HepG2 (cell line): ENCODE measurements around the gene SMOC1. TPM values are rescaled to one million over a fixed set of nuclear protein-coding genes. Genes with fewer than 3 reads are reported as not detected.

Source experiments
- ATF7 ChIP-seq, 2 experiments: fragments of 450-650 bp in 1 of 2; sonication (generic) in 1 of 2; formaldehyde crosslinking in 1 of 2; IDR thresholded peaks; 2 replicates each; pipeline versions ENCODE4 v1.4.0 to v1.6.1; 2016 to 2020; ENCODE audit warnings: antibody characterized with exemption in 1 of 2, mild to moderate bottlenecking in 1 of 2, missing genetic modification reagents in 1 of 2
- BRCA1 ChIP-seq: sonication (generic); formaldehyde crosslinking; IDR thresholded peaks from 2 replicates; pipeline ENCODE4 v1.4.0; 2020; ENCODE audit warnings: missing genetic modification reagents
- FOSL2 ChIP-seq: sonication (generic); formaldehyde crosslinking; IDR thresholded peaks from 2 replicates; pipeline ENCODE4 v1.4.0; 2020; ENCODE audit warnings: missing genetic modification reagents
- HMGXB3 ChIP-seq: sonication (generic); formaldehyde crosslinking; IDR thresholded peaks from 2 replicates; pipeline ENCODE4 v1.4.0; 2020; ENCODE audit warnings: missing genetic modification reagents, borderline replicate concordance
- KDM4B ChIP-seq: sonication (generic); formaldehyde crosslinking; IDR thresholded peaks from 2 replicates; pipeline ENCODE4 v1.4.0; 2020; ENCODE audit warnings: missing genetic modification reagents
- KLF16 ChIP-seq, 2 experiments: sonication (generic) in 1 of 2; formaldehyde crosslinking in 1 of 2; IDR thresholded peaks; 2 replicates each; pipeline versions ENCODE4 v1.6.1 to v1.8.0; 2016 to 2023; ENCODE audit warnings: missing genetic modification reagents in 2 of 2, missing compliant biosample characterization in 1 of 2
- NFAT5 ChIP-seq: sonication (generic); formaldehyde crosslinking; IDR thresholded peaks from 2 replicates; pipeline ENCODE4 v1.4.0; 2020; ENCODE audit warnings: missing genetic modification reagents
- PPARG ChIP-seq: conservative IDR thresholded peaks from 2 replicates; pipeline ENCODE4 v1.6.1; 2016; ENCODE audit warnings: missing biosample characterization, missing genetic modification reagents
- SALL1 ChIP-seq: sonication (generic); formaldehyde crosslinking; IDR thresholded peaks from 2 replicates; pipeline ENCODE4 v1.8.0; 2022; ENCODE audit warnings: mild to moderate bottlenecking, missing genetic modification reagents
- THRA ChIP-seq: sonication (generic); formaldehyde crosslinking; IDR thresholded peaks from 2 replicates; pipeline ENCODE4 v1.4.0; 2020; ENCODE audit warnings: missing genetic modification reagents, borderline replicate concordance
- ZMAT3 ChIP-seq: sonication (generic); formaldehyde crosslinking; conservative IDR thresholded peaks from 2 replicates; pipeline ENCODE4 v1.7.0; 2021; ENCODE audit warnings: missing genetic modification reagents
- ZNF331 ChIP-seq: sonication (generic); formaldehyde crosslinking; IDR thresholded peaks from 2 replicates; pipeline ENCODE4 v1.4.0; 2020; ENCODE audit warnings: missing genetic modification reagents
- ZNF337 ChIP-seq: sonication (generic); formaldehyde crosslinking; IDR thresholded peaks from 2 replicates; pipeline ENCODE4 v1.5.1; 2020; ENCODE audit warnings: missing genetic modification reagents, low read depth, mild to moderate bottlenecking, borderline replicate concordance
- ZNF441 ChIP-seq: sonication (generic); formaldehyde crosslinking; IDR thresholded peaks from 2 replicates; pipeline ENCODE4 v1.7.0; 2021; ENCODE audit warnings: missing genetic modification reagents, borderline replicate concordance
- polyA plus RNA-seq, 8 experiments: library from polyadenylated mRNA; depleted of rRNA in 3 of 8; stranded (reverse) in 7 of 8; unstranded in 1 of 8; fragments of >200 nt; fragmentation: Illumina TruSeq in 4 of 8; extraction: Trizol in 4 of 8; gene quantifications; 2 replicates each; pipeline versions ENCODE4 v1.2.1 to v1.2.3, GENCODE V29; 2011 to 2016; ENCODE audit warnings: low read depth in 4 of 8, missing spikeins in 1 of 8, mixed read lengths in 1 of 8; ENCODE audit not compliant: insufficient read depth in 1 of 8
- total RNA-seq, 5 experiments: library from RNA; depleted of rRNA; stranded (reverse); fragments of >200 nt; fragmentation: Illumina TruSeq; extraction: Trizol; gene quantifications; 2 replicates each; pipeline ENCODE4 v1.2.3, GENCODE V29; 2016; ENCODE audit warnings: low read depth in 1 of 5
- TF ChIP-seq, protein P1 (sequence below): sonication (generic); formaldehyde crosslinking; IDR thresholded peaks from 2 replicates; pipeline ENCODE4 v1.9.0; 2021; ENCODE audit warnings: missing genetic modification reagents, borderline replicate concordance

Gene SMOC1
- total and polyA plus RNA-seq, 2 of the 13 experiments (the other 11 are each of a cell fraction or from before 2014, with no cell fraction given) = 17.8 to 35.6 TPM

- TF ChIP-seq NFAT5 (no peak), KLF16 (CRISPR knock-in tag; IDR thresholded peaks at IDR 0.05) (peak in 1 of 2 experiments; percentile 68; a peak in 1 of 4 replicates), THRA (CRISPR knock-in tag) (peak; percentile 46; the same call in 1 of the 2 replicates), SALL1 (CRISPR knock-in tag) (peak; percentile 67; the same call in 1 of the 2 replicates), ZNF441 (peak; percentile 76), ATF7 (IDR thresholded peaks at IDR 0.05) (no peak), ATF7 (CRISPR knock-in tag; IDR thresholded peaks at IDR 0.05) (no peak), ZNF337 (CRISPR knock-in tag) (no peak), KDM4B (CRISPR knock-in tag) (0 out of 2 replicates have a peak, but pooled peaks have one; percentile 71), BRCA1 (CRISPR knock-in tag) (peak; percentile 69; the same call in 1 of the 2 replicates), ZMAT3 (0 out of 2 replicates have a peak, but pooled peaks have one; percentile 29), ZNF331 (CRISPR knock-in tag) (peak; percentile 77), FOSL2 (peak; percentile 17; the same call in 1 of the 2 replicates), PPARG (CRISPR knock-in tag) (0 out of 2 replicates have a peak, but pooled peaks have one; percentile 19), HMGXB3 (peak; percentile 85)
- TF ChIP-seq, protein P1, sequence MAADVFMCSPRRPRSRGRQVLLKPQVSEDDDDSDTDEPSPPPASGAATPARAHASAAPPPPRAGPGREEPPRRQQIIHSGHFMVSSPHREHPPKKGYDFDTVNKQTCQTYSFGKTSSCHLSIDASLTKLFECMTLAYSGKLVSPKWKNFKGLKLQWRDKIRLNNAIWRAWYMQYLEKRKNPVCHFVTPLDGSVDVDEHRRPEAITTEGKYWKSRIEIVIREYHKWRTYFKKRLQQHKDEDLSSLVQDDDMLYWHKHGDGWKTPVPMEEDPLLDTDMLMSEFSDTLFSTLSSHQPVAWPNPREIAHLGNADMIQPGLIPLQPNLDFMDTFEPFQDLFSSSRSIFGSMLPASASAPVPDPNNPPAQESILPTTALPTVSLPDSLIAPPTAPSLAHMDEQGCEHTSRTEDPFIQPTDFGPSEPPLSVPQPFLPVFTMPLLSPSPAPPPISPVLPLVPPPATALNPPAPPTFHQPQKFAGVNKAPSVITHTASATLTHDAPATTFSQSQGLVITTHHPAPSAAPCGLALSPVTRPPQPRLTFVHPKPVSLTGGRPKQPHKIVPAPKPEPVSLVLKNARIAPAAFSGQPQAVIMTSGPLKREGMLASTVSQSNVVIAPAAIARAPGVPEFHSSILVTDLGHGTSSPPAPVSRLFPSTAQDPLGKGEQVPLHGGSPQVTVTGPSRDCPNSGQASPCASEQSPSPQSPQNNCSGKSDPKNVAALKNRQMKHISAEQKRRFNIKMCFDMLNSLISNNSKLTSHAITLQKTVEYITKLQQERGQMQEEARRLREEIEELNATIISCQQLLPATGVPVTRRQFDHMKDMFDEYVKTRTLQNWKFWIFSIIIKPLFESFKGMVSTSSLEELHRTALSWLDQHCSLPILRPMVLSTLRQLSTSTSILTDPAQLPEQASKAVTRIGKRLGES (CRISPR knock-in tag) = peak; percentile 81
Measured at GRCh38 chr14:70052990-70053389, 173.8 kb downstream of the SMOC1 start (continued).
